Small intestine (tissue), 7 donors: Measurements from ENCODE around the gene ANKRD23. TPM values are rescaled to one million over a fixed set of nuclear protein-coding genes. Genes with fewer than 3 reads are reported as not detected.

Experiments used
- DNase-seq, 2 donors: peaks; one replicate each; pipeline versions ENCODE4 v3.0.0 to v3.0.0-alpha.2; 2013
- FAIRE-seq: peaks from 2 replicates; lab custom pipeline; 2012; peaks lifted over from hg19 to GRCh38; lab: Jason Lieb, UNC
- H3K27ac ChIP-seq, 3 donors: one replicate each; pipeline ENCODE4 v1.5.1; 2013; ENCODE audit warnings: low read length in 2 of 3, mild to moderate bottlenecking in 2 of 3, control low read depth in 1 of 3, inconsistent platforms in 1 of 3, low read depth in 1 of 3, moderate library complexity in 1 of 3
- H3K27me3 ChIP-seq, 3 donors: one replicate each; pipeline ENCODE4 v1.6.1; 2013; ENCODE audit warnings: low read length in 3 of 3, inconsistent platforms in 1 of 3; ENCODE audit not compliant: control insufficient read depth in 3 of 3, insufficient read depth in 3 of 3
- H3K36me3 ChIP-seq, 3 donors: one replicate each; pipeline ENCODE4 v1.6.1; 2013; ENCODE audit warnings: low read length in 3 of 3, inconsistent platforms in 1 of 3, low read depth in 1 of 3, mild to moderate bottlenecking in 1 of 3, moderate library complexity in 1 of 3; ENCODE audit not compliant: control insufficient read depth in 3 of 3, insufficient read depth in 2 of 3
- H3K4me1 ChIP-seq, 3 donors: one replicate each; pipeline ENCODE4 v1.6.1; 2013; ENCODE audit warnings: low read length in 2 of 3, inconsistent platforms in 1 of 3, low read depth in 1 of 3, mild to moderate bottlenecking in 1 of 3, moderate library complexity in 1 of 3; ENCODE audit not compliant: control insufficient read depth in 3 of 3, insufficient read depth in 2 of 3
- H3K4me3 ChIP-seq, 3 donors: one replicate each; pipeline ENCODE4 v1.5.1; 2013; ENCODE audit warnings: low read length in 3 of 3, control low read depth in 1 of 3, inconsistent platforms in 1 of 3, low read depth in 1 of 3, mild to moderate bottlenecking in 1 of 3, moderate library complexity in 1 of 3
- H3K9me3 ChIP-seq, 2 donors: one replicate each; pipeline ENCODE4 v1.6.1; 2013; ENCODE audit warnings: low read depth in 1 of 2, low read length in 1 of 2; ENCODE audit not compliant: control insufficient read depth in 2 of 2, insufficient read depth in 1 of 2
- WGBS, 3 donors: extraction: QIAGEN DNeasy Blood & Tissue Kit; methylation state at CpG; one replicate each; pipeline ENCODE4 v1.1.7; 2013; 5-methylcytosine and 5-hydroxymethylcytosine counted together
- polyA plus RNA-seq, 4 donors: library from polyadenylated mRNA; stranded (reverse) in 3 of 4; unstranded in 1 of 4; fragments of 200-250 nt in 3 of 4; fragments of 120-200 nt in 1 of 4; gene quantifications; one replicate each; pipeline versions ENCODE4 v1.2.1 to v1.2.3, GENCODE V29; 2013
- donor health status: healthy with polysubstance abuse.
- donor health status: control.
- donor health status: control.
- donor health status: Bipolar disorder and iron deficiency.
- donor health status: healthy.

ANKRD23 gene
- polyA plus RNA-seq, 4 donors, result 2.2 to 4.0 (median 3.2) TPM

DNA sequence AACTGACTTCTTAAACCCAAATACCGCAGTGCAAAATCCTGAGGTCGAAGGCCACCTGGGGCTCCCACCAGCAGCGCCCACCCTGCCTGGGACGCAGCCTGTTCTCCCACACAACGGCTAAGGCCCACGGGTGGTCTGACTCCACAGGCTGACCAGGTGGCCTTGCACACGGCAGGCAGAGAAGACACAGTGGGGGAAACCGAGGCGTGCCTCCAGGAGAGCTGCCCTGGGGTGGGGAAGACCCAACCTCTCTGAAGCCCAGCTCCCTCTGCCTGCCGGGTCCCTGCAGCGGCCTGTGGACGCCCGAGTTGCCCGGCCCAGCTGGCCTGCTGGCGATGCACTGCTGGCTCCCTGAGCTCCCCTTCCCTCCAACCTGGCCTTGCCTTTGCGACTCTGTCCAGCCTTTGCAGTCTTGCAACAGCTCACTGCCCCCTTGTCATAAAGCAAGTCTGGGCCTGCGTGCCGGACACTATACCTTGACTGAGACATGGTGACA is 35.8 kb upstream of the ANKRD23 start:
- Histone ChIP-seq H3K27ac (no peak overlapping the region), H3K4me1 (peaks cover 0 to 13% (median 0%) of the 10 kb centered on the region in 3 donors), H3K27me3 (peaks cover 0 to 6% (median 0%) of the 10 kb centered on the region in 3 donors), H3K4me3 (no peak overlapping the region), H3K9me3 (no peaks in the 10 kb centered on the region), H3K36me3 (no peaks in the 10 kb centered on the region)
- 92 to 94% (median 92%) methylated on average over 18 of the region's 18 CpGs for WGBS, 3 donors
- FAIRE-seq, result no peak
- DNase-seq, result no peak

DNA sequence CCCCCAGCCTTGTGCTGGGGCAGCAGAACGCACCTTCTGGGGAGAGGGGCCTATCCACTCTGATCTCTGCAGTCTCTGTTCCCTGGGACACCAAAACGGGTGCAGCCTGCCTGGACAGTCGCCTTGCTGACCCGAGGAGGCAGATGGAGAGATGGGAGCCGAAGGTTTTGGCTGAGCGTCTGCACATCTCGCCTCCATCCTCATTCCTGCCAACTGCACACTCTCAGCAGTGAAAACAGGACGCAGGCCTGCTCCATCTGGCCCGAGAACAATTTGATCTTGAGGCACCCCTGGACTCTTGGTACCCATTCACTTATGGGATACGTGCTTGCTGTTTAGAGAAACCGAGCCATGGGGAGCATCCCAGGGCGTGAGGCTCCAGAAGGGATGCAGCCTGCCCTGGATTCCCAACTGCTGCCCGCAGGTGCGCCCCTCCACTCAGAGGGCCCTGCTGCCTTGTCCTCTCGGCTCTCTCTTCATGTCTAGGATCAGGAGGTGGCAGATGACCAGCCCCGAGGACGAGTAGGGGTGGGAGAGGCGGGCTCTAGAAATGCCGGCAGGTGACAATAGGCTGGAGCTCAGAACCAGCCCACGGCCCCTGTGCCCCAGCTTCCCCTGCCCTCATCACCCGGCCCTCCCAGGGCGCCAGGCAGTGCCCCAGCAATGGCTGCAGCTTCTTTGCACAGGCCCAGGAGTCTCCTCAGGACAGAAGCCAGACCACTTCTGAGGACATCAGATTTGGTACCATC is 35.1 kb upstream of the ANKRD23 start:
- H3K4me3 ChIP-seq, result no peak overlapping the region
- FAIRE-seq, result no peak
- WGBS, 3 donors, result 86 to 92% (median 89%) methylated on average over 22 of the region's 22 CpGs

DNA sequence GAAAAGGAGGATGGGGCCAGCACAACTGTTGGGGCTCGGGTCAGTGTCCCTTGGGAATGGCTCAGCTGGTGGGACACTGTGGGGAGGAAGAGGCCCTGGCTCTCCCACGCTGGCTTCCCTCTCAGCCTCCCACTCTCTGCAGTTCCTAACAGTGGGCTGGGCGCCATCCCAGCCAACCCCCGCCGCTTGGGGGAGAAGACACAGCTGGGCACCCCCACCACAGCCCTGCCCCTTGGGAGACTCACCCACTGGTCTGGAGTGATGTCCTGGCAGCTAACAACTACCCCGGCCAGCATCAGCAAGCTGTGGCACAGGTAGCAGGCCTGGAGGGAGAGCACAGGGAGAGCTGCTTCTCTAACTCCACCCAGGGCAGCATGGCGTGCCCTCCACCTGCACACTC is 34.4 kb upstream of the ANKRD23 start:
- no peak for FAIRE-seq
- H3K27me3 ChIP-seq, result peaks cover 0 to 12% (median 0%) of the 10 kb centered on the region in 3 donors
- no peak overlapping the region for H3K27ac ChIP-seq
- H3K4me3 ChIP-seq, result no peak overlapping the region
- WGBS, 3 donors, result 68 to 90% (median 78%) methylated on average over 6 to 7 of the region's 7 CpGs
- DNase-seq, result no peak
- H3K36me3 ChIP-seq, result no peaks in the 10 kb centered on the region
- H3K4me1 ChIP-seq, result peaks cover 0 to 22% (median 0%) of the 10 kb centered on the region in 3 donors
- no peaks in the 10 kb centered on the region for H3K9me3 ChIP-seq

More for the DNA sequence above, 35.1 kb upstream of the ANKRD23 start:
- H3K27me3 ChIP-seq, result peaks cover 0 to 9% (median 0%) of the 10 kb centered on the region in 3 donors
- no peak for DNase-seq
- H3K9me3 ChIP-seq, result no peaks in the 10 kb centered on the region
- no peaks in the 10 kb centered on the region for H3K36me3 ChIP-seq
- H3K27ac ChIP-seq, result no peak overlapping the region
- peaks cover 0 to 19% (median 0%) of the 10 kb centered on the region in 3 donors for H3K4me1 ChIP-seq

DNA sequence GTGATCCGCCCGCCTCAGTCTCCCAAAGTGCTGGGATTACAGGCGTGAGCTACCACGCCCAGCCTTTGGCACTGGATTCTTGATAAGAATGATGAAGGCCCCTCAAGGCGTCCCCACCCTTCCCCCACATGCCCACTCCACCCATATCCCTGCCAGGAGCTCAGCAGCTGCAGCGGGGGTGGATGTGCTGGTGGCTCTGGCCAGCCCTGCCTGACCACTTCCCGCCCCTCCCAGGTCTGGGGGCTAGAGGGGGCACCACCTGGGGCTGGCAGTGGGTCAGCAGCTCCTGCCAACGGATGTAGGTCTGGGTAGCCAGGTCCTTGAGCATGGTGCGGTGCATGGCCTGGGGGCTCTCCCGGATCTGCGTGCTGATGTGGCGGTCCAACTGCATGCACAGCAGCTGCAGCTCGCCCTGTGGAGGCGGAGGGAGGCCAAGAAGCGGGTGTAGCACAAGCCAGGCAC is 33.8 kb upstream of the ANKRD23 start:
- no peak for DNase-seq
- H3K36me3 ChIP-seq, result no peaks in the 10 kb centered on the region
- peaks cover 0 to 24% (median 0%) of the 10 kb centered on the region in 3 donors for H3K4me1 ChIP-seq
- no peak overlapping the region for H3K27ac ChIP-seq
- H3K9me3 ChIP-seq, result no peaks in the 10 kb centered on the region
- WGBS, 3 donors, result 74 to 76% (median 75%) methylated on average over 14 to 15 of the region's 15 CpGs
- peaks cover 0 to 12% (median 0%) of the 10 kb centered on the region in 3 donors for H3K27me3 ChIP-seq
- no peak for FAIRE-seq
- no peak overlapping the region for H3K4me3 ChIP-seq

DNA sequence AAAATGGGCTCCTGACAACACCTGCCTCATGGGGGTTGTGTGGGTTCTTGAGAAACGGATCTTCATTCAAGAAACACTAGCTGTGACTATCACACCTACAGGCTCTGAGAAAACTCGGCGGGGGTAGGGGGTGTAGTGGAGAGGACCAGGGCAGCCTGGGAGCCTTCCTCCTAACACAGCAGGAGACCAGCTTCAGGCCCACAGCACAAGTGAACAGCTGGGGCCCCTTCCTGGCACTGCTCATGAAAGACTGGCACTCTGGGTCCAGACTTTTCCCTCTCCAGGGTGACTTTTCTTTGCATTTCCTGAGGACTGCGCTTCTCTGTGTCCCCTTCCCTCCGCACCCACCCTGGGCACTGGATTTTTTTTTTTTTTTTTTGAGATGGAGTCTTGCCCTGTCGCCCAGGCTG is 33.2 kb upstream of the ANKRD23 start:
- H3K36me3 ChIP-seq, result no peaks in the 10 kb centered on the region
- 84 to 87% (median 85%) methylated on average over 6 of the region's 6 CpGs for WGBS, 3 donors
- peaks cover 0 to 24% (median 0%) of the 10 kb centered on the region in 3 donors for H3K4me1 ChIP-seq
- peaks cover 0 to 12% (median 0%) of the 10 kb centered on the region in 3 donors for H3K27me3 ChIP-seq
- no peaks in the 10 kb centered on the region for H3K9me3 ChIP-seq
- H3K27ac ChIP-seq, result no peak overlapping the region
- no peak for DNase-seq
- FAIRE-seq, result no peak
- no peak overlapping the region for H3K4me3 ChIP-seq

DNA sequence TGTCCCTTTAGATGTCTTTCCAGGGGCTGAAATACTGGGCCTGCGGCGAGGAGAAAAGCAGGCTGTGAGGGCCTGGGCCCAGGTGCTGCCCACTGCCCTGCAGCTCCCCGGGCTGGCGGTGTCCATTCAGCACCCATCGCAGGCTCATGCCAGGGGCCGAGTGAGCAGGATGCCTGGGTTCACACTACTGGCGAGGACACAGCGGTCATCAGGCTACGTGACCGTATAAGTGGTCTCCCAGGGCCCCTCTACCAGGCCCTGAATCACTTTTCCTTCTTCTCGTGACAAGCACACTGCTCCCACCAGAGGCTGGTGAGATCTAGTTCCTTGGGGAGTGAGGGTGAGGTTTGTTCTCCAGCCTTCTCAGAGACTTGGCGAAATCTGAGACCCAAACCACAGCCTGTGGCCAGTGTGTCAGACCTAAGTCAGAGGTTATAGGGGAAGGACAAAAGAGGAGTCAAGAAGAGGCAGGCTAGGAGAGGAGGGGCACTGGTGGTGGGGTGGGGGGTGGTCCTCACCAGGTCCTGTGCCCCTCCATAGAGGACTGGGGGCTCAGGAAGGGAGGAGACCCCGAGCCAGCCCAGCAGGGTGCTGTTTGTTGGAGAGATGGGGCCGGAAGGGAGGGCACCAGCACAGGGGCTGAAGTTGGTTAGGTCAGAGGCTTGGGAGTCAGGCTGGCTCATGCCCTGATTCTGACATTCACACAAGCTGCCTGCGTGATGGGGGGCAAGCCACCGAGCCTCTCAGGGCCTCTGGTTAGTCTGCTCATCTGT is 32.6 kb upstream of the ANKRD23 start:
- Histone ChIP-seq H3K4me1 (peaks cover 0 to 24% (median 0%) of the 10 kb centered on the region in 3 donors), H3K36me3 (no peaks in the 10 kb centered on the region), H3K27me3 (peaks cover 0 to 12% (median 0%) of the 10 kb centered on the region in 3 donors), H3K4me3 (no peak overlapping the region), H3K27ac (no peak overlapping the region), H3K9me3 (no peaks in the 10 kb centered on the region)
- DNase-seq (no peak), FAIRE-seq (no peak)
- 86 to 91% (median 87%) methylated on average over 16 of the region's 16 CpGs for WGBS, 3 donors

DNA sequence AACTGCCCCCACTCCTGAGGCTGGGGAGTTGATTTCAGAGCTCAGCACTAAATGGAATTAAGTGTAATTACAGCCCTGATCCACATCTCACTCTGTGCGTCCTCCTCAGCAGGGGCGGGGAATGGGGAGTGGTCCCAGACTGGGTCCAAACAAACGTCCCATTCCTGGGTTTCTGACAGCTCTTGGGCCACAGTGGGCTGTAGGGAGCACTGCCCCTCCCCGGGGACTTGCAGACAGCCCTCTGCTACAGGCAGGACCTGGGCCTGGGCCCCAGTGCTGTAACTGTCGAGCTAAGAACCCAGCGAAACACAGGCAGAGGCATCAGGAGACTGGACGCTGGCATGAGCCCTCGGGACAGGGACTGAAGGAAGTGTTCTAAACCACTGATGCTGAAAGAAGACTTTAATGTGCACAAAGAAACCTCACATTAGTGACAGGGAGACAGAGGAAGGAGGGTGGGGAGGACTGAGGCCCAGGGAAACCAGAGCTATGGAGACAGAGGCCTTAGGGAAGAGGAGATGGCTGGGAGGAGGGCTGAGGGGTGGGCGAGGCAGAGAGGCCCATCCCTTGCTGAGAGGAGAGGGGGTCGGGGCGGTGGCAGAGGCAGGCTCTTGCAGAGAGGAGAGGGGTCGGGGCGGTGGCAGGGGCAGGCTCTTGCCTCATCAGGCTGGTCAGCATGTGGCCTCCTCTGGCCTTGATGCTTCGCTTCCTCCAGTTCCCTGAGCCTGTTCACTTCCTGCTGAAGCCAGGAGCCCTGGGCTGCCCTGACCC is 31.9 kb upstream of the ANKRD23 start:
- H3K9me3 ChIP-seq, result no peaks in the 10 kb centered on the region
- peak overlapping the region in 1 of 3 donors; percentile 42 for H3K27ac ChIP-seq

More for the DNA sequence above, 31.9 kb upstream of the ANKRD23 start:
- no peak overlapping the region for H3K4me3 ChIP-seq
- no peak for FAIRE-seq
- H3K4me1 ChIP-seq, result peaks cover 0 to 28% (median 0%) of the 10 kb centered on the region in 3 donors
- no peak for DNase-seq
- WGBS, 3 donors, result 69 to 84% (median 82%) methylated on average over 12 to 14 of the region's 14 CpGs
- peaks cover 0 to 12% (median 0%) of the 10 kb centered on the region in 3 donors for H3K27me3 ChIP-seq
- H3K36me3 ChIP-seq, result no peaks in the 10 kb centered on the region
